Measurements from ENCODE around the gene PSG6.
"Not testable (repeated sequence)": the region's sequence is repeated elsewhere in the genome, so short reads cannot be mapped to it uniquely, and the experiment has no call there.

Gene PSG6

GRCh38 chr19:42917634-42918033, at the start of gene PSG6:
TSS of gene PSG6 (minus strand) at chr19:42917894. CDS start at chr19:42917792, 102 bp downstream.
- not testable (repeated sequence) for DNase-seq

GRCh38 chr19:42965176-42965575, 47.5 kb upstream of the PSG6 start:
- peak; percentile 9 for DNase-seq

- DNase-seq = no peak
Observed at GRCh38 chr19:42961119-42961518, 43.4 kb upstream of the PSG6 start.

- DNase-seq = not testable (repeated sequence)
Observed at GRCh38 chr19:42952126-42952525, 34.4 kb upstream of the PSG6 start.

GRCh38 chr19:42951476-42951875, 33.8 kb upstream of the PSG6 start:
- DNase-seq = not testable (repeated sequence)

GRCh38 chr19:42942187-42942789, 24.6 kb upstream of the PSG6 start:
- DNase-seq = no peak

GRCh38 chr19:42937107-42937506, 19.4 kb upstream of the PSG6 start, which contains the start of gene PSG7:
TSS of gene PSG7 (minus strand) at chr19:42937207. CDS start at chr19:42937076, 131 bp downstream.
- DNase-seq = not testable (repeated sequence)

GRCh38 chr19:42934726-42935125, 17.0 kb upstream of the PSG6 start:
- DNase-seq = not testable (repeated sequence)

GRCh38 chr19:42934183-42934582, 16.5 kb upstream of the PSG6 start:
- DNase-seq = not testable (repeated sequence)

GRCh38 chr19:42933412-42933811, 15.7 kb upstream of the PSG6 start:
- not testable (repeated sequence) for DNase-seq

- DNase-seq = not testable (repeated sequence)
Observed at GRCh38 chr19:42932485-42933101, 14.9 kb upstream of the PSG6 start.

GRCh38 chr19:42930214-42930613, 12.5 kb upstream of the PSG6 start:
- not testable (repeated sequence) for DNase-seq

GRCh38 chr19:42928896-42929295, 11.2 kb upstream of the PSG6 start:
- no peak for DNase-seq

GRCh38 chr19:42926781-42927180, 9.1 kb upstream of the PSG6 start:
- DNase-seq = no peak

GRCh38 chr19:42923106-42923505, 5.4 kb upstream of the PSG6 start:
- not testable (repeated sequence) for DNase-seq

- not testable (repeated sequence) for DNase-seq
Observed at GRCh38 chr19:42920971-42921370, 3.3 kb upstream of the PSG6 start.

- no peak for DNase-seq
Observed at GRCh38 chr19:42919757-42920079, 2.0 kb upstream of the PSG6 start.

GRCh38 chr19:42919070-42919756, 1.5 kb upstream of the PSG6 start:
- not testable (repeated sequence) for DNase-seq

- DNase-seq = not testable (repeated sequence)
Observed at GRCh38 chr19:42918377-42919069, 829 bp upstream of the PSG6 start.

GRCh38 chr19:42916931-42917330, 763 bp downstream of the PSG6 start:
- DNase-seq = not testable (repeated sequence)

GRCh38 chr19:42913516-42913915, 4.2 kb downstream of the PSG6 start:
- not testable (repeated sequence) for DNase-seq

GRCh38 chr19:42912941-42913340, 4.8 kb downstream of the PSG6 start:
- not testable (repeated sequence) for DNase-seq

- not testable (repeated sequence) for DNase-seq
Observed at GRCh38 chr19:42911731-42912130, 6.0 kb downstream of the PSG6 start.

All from 8988T (cell line).